WTC11 (cell line): ENCODE data around the gene ADAMTS12. TPM values are rescaled to one million over a fixed set of nuclear protein-coding genes. Genes with fewer than 3 reads are reported as not detected.

Experiments used
- ATAC-seq: fragments of 200-7000 bp; cut with Tn5 transposase; 2 replicates; pipeline ENCODE4 v1.10.0; 2021; ENCODE audit warnings: mild to moderate bottlenecking, moderate library complexity
- CTCF ChIA-PET: fragments of 300-600 bp; sonication (Branson Sonifier 250); formaldehyde crosslinking; loops from one replicate; lab custom pipeline; 2021; ENCODE audit warnings: antibody characterized with exemption; lab: Charles Lee
- POLR2A ChIA-PET: fragments of 350-600 bp; sonication (Branson Sonifier 250); formaldehyde crosslinking; loops from one replicate; lab custom pipeline; 2021; ENCODE audit warnings: antibody characterized with exemption; lab: Charles Lee
- DNase-seq: peaks from one replicate; pipeline ENCODE4 v3.0.0; 2021; ENCODE audit warnings: low spot score
- H3K27ac Mint-ChIP-seq: 2 replicates; pipeline ENCODE4 v1.8.0; 2021; ENCODE audit warnings: mixed read lengths
- H3K27me3 Mint-ChIP-seq: 2 replicates; pipeline ENCODE4 v1.8.0; 2021; ENCODE audit warnings: low read depth, mild to moderate bottlenecking, moderate library complexity, mixed read lengths
- H3K36me3 Mint-ChIP-seq: 2 replicates; pipeline ENCODE4 v1.8.0; 2021; ENCODE audit warnings: mixed read lengths
- H3K4me1 Mint-ChIP-seq: 2 replicates; pipeline ENCODE4 v1.8.0; 2022; ENCODE audit warnings: mixed read lengths
- H3K4me3 Mint-ChIP-seq: 2 replicates; pipeline ENCODE4 v1.8.0; 2021; ENCODE audit warnings: mild to moderate bottlenecking, moderate library complexity, mixed read lengths
- H3K9me3 Mint-ChIP-seq: 2 replicates; pipeline ENCODE4 v1.8.0; 2021; ENCODE audit warnings: mixed read lengths
- ARID4B ChIP-seq: sonication (generic); formaldehyde crosslinking; IDR thresholded peaks from 2 replicates; pipeline ENCODE4 v1.8.0; 2023; ENCODE audit warnings: missing genetic modification reagents, mild to moderate bottlenecking, borderline replicate concordance
- CBFB ChIP-seq: sonication (generic); formaldehyde crosslinking; IDR thresholded peaks from 2 replicates; pipeline ENCODE4 v1.8.1; 2022; ENCODE audit warnings: mild to moderate bottlenecking, low read depth, missing genetic modification reagents
- FOXK1 ChIP-seq: sonication (generic); formaldehyde crosslinking; IDR thresholded peaks from 2 replicates; pipeline ENCODE4 v1.8.0; 2022; ENCODE audit warnings: mild to moderate bottlenecking, moderate library complexity, missing genetic modification reagents
- GRHL2 ChIP-seq: fragments of 250-450 bp; sonication (Bioruptor Pico); IDR thresholded peaks from 2 replicates; pipeline ENCODE4 v1.8.0; 2022; ENCODE audit warnings: mild to moderate bottlenecking, moderate library complexity; ENCODE audit not compliant: insufficient replicate concordance, severe bottlenecking
- HMGA2 ChIP-seq: fragments of 250-450 bp; sonication (Bioruptor Pico); IDR thresholded peaks from 2 replicates; pipeline ENCODE4 v1.4.0; 2021; ENCODE audit warnings: mild to moderate bottlenecking, moderate library complexity
- IRF2 ChIP-seq: sonication (generic); formaldehyde crosslinking; IDR thresholded peaks from 2 replicates; pipeline ENCODE4 v1.8.0; 2022; ENCODE audit warnings: low read depth, missing genetic modification reagents, borderline replicate concordance
- KAT7 ChIP-seq: sonication (generic); formaldehyde crosslinking; IDR thresholded peaks from 2 replicates; pipeline ENCODE4 v1.8.1; 2023; ENCODE audit warnings: missing genetic modification reagents, mild to moderate bottlenecking, borderline replicate concordance
- MXD4 ChIP-seq: fragments of 250-450 bp; sonication (Bioruptor Pico); IDR thresholded peaks from 2 replicates; pipeline ENCODE4 v1.8.0; 2021; ENCODE audit warnings: mild to moderate bottlenecking, moderate library complexity, borderline replicate concordance
- MYBL2 ChIP-seq: sonication (generic); formaldehyde crosslinking; IDR thresholded peaks from 2 replicates; pipeline ENCODE4 v1.8.1; 2023; ENCODE audit warnings: mild to moderate bottlenecking, moderate library complexity, missing genetic modification reagents
- NR1H2 ChIP-seq: sonication (generic); formaldehyde crosslinking; IDR thresholded peaks from 2 replicates; pipeline ENCODE4 v1.9.0; 2021; ENCODE audit warnings: mild to moderate bottlenecking, moderate library complexity, missing genetic modification reagents
- SMAD3 ChIP-seq: sonication (generic); formaldehyde crosslinking; IDR thresholded peaks from 2 replicates; pipeline ENCODE4 v1.8.0; 2022; ENCODE audit warnings: missing genetic modification reagents, mild to moderate bottlenecking, borderline replicate concordance
- TEAD1 ChIP-seq: sonication (generic); formaldehyde crosslinking; IDR thresholded peaks from 2 replicates; pipeline ENCODE4 v1.8.0; 2022; ENCODE audit warnings: mild to moderate bottlenecking, missing genetic modification reagents
- ZBTB43 ChIP-seq: sonication (generic); formaldehyde crosslinking; IDR thresholded peaks from 2 replicates; pipeline ENCODE4 v1.8.1; 2023; ENCODE audit warnings: mild to moderate bottlenecking, missing genetic modification reagents
- ZNF219 ChIP-seq: sonication (generic); formaldehyde crosslinking; IDR thresholded peaks from 2 replicates; pipeline ENCODE4 v1.8.0; 2023; ENCODE audit warnings: missing genetic modification reagents, mild to moderate bottlenecking, borderline replicate concordance
- ZNF416 ChIP-seq: fragments of 250-450 bp; sonication (Bioruptor Pico); IDR thresholded peaks from 2 replicates; pipeline ENCODE4 v1.9.0; 2021; ENCODE audit warnings: mild to moderate bottlenecking, inconsistent platforms
- ZNF423 ChIP-seq: fragments of 250-450 bp; sonication (Bioruptor Pico); IDR thresholded peaks from 2 replicates; pipeline ENCODE4 v2.1.2; 2022; ENCODE audit warnings: mild to moderate bottlenecking, moderate library complexity
- ZNF512 ChIP-seq: sonication (generic); formaldehyde crosslinking; IDR thresholded peaks from 2 replicates; pipeline ENCODE4 v1.8.1; 2022; ENCODE audit warnings: missing genetic modification reagents, borderline replicate concordance
- total RNA-seq: library from RNA; stranded (reverse); gene quantifications from 3 replicates; pipeline ENCODE4 v1.2.3, GENCODE V29; 2021
- TF ChIP-seq, protein P1 (sequence below): fragments of 200-600 bp; IDR thresholded peaks from 2 replicates; pipeline ENCODE4 v1.8.0; 2022; ENCODE audit warnings: antibody characterized with exemption
- TF ChIP-seq, protein P2 (sequence below): sonication (generic); formaldehyde crosslinking; IDR thresholded peaks from 2 replicates; pipeline ENCODE4 v1.8.1; 2023; ENCODE audit warnings: mild to moderate bottlenecking, missing genetic modification reagents, moderate library complexity
- TF ChIP-seq, protein P3 (sequence below): sonication (generic); formaldehyde crosslinking; conservative IDR thresholded peaks from 2 replicates; pipeline ENCODE4 v1.8.1; 2022; ENCODE audit warnings: mild to moderate bottlenecking, missing genetic modification reagents

ADAMTS12 gene
- total RNA-seq, 1 experiment from 2014 or later: 13.5 TPM

DNA sequence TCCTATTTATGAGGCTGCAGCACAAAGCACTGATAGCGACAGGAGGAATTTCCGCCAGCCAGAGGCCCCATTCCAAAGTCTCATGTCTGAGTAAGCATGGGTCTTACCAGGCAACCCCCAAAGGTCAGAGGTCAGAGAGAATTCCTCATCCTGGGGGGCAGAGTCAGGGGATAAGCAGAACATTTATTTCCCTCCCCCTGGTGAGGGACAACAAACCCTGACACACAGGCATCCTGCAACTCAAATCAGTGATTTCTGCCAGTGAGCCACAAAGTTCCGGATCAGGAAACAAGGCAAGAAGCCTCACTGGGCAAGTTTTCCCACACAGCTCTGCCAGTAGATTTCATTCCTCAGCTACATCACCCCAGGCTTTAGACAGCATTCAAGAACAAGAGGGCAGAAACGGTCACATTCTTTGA, 37.0 kb downstream of the ADAMTS12 start:
- ATAC-seq (no peak), DNase-seq (no peak)
- ChIA-PET CTCF (no interaction called here), POLR2A (no interaction called here)
- Mint-ChIP-seq H3K4me3 (no peak overlapping the region), H3K36me3 (no peaks in the 10 kb centered on the region), H3K4me1 (peaks cover 61% of the 10 kb centered on the region), H3K9me3 (no peaks in the 10 kb centered on the region), H3K27ac (0 out of 2 replicates have a peak overlapping the region, but pooled peaks have one; percentile 1), H3K27me3 (no peaks in the 10 kb centered on the region)
- TF ChIP-seq ZNF416 (CRISPR knock-in tag) (no peak), CBFB (CRISPR knock-in tag) (no peak), MYBL2 (CRISPR knock-in tag) (no peak), MXD4 (CRISPR knock-in tag) (no peak), ARID4B (CRISPR knock-in tag) (no peak), ZNF423 (no peak), ZBTB43 (CRISPR knock-in tag) (no peak), ZNF512 (no peak), FOXK1 (CRISPR knock-in tag) (no peak), HMGA2 (CRISPR knock-in tag) (no peak), GRHL2 (CRISPR knock-in tag) (no peak), NR1H2 (CRISPR knock-in tag) (no peak), IRF2 (CRISPR knock-in tag) (no peak)
- TF ChIP-seq, protein P1, sequence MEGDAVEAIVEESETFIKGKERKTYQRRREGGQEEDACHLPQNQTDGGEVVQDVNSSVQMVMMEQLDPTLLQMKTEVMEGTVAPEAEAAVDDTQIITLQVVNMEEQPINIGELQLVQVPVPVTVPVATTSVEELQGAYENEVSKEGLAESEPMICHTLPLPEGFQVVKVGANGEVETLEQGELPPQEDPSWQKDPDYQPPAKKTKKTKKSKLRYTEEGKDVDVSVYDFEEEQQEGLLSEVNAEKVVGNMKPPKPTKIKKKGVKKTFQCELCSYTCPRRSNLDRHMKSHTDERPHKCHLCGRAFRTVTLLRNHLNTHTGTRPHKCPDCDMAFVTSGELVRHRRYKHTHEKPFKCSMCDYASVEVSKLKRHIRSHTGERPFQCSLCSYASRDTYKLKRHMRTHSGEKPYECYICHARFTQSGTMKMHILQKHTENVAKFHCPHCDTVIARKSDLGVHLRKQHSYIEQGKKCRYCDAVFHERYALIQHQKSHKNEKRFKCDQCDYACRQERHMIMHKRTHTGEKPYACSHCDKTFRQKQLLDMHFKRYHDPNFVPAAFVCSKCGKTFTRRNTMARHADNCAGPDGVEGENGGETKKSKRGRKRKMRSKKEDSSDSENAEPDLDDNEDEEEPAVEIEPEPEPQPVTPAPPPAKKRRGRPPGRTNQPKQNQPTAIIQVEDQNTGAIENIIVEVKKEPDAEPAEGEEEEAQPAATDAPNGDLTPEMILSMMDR: no peak
- TF ChIP-seq, protein P2, sequence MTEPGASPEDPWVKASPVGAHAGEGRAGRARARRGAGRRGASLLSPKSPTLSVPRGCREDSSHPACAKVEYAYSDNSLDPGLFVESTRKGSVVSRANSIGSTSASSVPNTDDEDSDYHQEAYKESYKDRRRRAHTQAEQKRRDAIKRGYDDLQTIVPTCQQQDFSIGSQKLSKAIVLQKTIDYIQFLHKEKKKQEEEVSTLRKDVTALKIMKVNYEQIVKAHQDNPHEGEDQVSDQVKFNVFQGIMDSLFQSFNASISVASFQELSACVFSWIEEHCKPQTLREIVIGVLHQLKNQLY: no peak

DNA sequence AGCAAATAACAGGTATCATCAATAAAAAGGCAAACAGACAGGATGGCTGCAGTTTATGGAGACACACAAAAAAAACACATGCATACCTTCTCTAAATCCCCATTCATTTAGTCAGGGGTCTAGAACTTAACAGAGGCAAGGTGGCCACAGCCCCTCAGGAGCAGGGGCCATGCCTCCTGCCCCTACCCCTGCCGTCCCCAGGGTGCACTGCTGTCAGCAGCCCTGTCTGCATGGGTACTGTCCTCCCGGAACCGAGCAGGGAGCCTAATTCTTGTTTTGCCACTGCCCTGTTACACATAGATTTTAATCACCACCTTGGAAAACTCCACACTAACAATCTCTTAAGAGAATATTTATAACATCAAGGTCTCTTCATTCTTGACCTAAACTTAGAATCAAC, 39.0 kb downstream of the ADAMTS12 start:
- Mint-ChIP-seq H3K4me3 (no peak overlapping the region), H3K36me3 (no peaks in the 10 kb centered on the region), H3K27ac (no peak overlapping the region), H3K27me3 (no peaks in the 10 kb centered on the region), H3K4me1 (peaks cover 43% of the 10 kb centered on the region), H3K9me3 (no peaks in the 10 kb centered on the region)
- ATAC-seq: no peak
- CTCF ChIA-PET: interaction anchor here (1.0 kb wide), 1 partner anchor 82 kb away, joined by 3 read pairs; no protein-coding TSS in a partner anchor
- POLR2A ChIA-PET: no interaction called here
- TF ChIP-seq SMAD3 (CRISPR knock-in tag) (no peak), ZNF219 (CRISPR knock-in tag) (no peak), TEAD1 (no peak), KAT7 (no peak)
- TF ChIP-seq, protein P3, sequence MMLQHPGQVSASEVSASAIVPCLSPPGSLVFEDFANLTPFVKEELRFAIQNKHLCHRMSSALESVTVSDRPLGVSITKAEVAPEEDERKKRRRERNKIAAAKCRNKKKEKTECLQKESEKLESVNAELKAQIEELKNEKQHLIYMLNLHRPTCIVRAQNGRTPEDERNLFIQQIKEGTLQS (CRISPR knock-in tag): no peak
- no peak for DNase-seq
